Activated CD8-positive, alpha-beta memory T cell treated with anti-CD3 and anti-CD28 coated beads, Interleukin-2, amount 50 U/mL, for 24 hours (primary cell): Measurements from ENCODE around the gene RCSD1.

Source experiments
- DNase-seq: peaks from one replicate; pipeline ENCODE4 v3.0.0-alpha.2; 2020; ENCODE audit errors: extremely low read depth

The RCSD1 gene

GRCh38 chr1:167666416-167666815 lies 36.4 kb downstream of the RCSD1 start:
- no peak for DNase-seq

GRCh38 chr1:167667536-167667935 lies 37.5 kb downstream of the RCSD1 start:
- no peak for DNase-seq

DNA sequence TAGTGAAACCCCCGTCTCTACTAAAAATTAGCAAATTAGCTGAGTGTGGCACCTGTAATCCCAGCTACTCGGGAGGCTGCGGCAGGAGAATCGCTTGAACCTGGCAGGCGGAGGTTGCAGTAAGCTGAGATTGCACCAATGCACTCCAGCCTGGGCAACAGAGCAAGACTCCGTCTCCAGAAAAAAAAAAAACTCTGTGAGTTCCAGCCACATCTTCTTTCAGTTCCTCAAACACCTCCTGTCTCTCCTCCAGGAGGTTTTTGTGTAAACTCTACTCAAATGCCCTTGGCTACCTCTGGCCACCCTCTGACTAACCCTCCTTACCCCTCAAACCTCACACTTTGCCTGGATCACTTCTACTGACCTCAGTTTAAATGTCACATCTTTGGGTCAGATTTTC lies 38.1 kb downstream of the RCSD1 start:
- DNase-seq: no peak

- no peak for DNase-seq
Observed at GRCh38 chr1:167669209-167670124, 39.4 kb downstream of the RCSD1 start.

GRCh38 chr1:167670563-167670962 lies 40.5 kb downstream of the RCSD1 start:
- no peak for DNase-seq

GRCh38 chr1:167671727-167672511 lies 41.9 kb downstream of the RCSD1 start:
- no peak for DNase-seq

GRCh38 chr1:167672831-167673230 lies 42.8 kb downstream of the RCSD1 start:
- no peak for DNase-seq

GRCh38 chr1:167673265-167673664 lies 43.2 kb downstream of the RCSD1 start:
- no peak for DNase-seq

DNA sequence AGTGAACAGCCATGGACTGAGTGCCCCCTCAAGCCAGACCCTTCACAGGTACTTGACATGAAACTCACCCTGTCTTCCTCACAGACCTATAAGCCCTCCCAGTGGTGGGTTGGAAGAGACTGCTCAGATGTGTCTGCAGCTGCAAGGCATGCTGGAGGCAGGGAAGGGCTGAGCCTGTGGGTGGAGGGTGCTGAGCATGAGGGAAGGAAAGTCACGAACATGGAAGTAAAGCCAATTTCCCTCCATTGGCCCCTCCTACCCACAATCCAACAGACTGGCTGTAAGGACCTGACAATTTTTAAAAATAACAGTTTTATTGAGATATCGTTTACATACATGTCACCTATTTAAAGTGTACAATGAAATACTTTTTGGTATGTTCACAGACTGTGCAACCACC lies 44.1 kb downstream of the RCSD1 start:
- no peak for DNase-seq

DNA sequence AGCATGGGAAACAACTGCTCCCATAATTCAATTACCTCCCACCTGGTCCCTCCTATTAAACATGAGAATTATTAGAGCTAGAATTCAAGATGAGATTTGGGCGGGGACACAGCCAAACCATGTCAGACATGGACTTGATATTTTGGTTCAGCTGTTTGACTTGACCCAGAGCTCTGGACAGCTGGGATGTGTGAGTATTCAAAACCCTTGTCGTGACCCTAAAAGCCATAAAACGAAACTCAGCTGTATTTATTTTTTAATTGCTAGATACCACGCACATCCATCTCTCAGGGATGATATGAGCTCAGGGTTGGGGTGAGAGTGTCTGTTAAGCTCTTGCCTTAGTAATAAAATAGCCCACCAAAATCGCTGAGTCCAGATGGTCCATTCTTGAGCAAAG lies 45.4 kb downstream of the RCSD1 start:
- no peak for DNase-seq

- no peak for DNase-seq
Observed at GRCh38 chr1:167676205-167676915, 46.3 kb downstream of the RCSD1 start.

DNA sequence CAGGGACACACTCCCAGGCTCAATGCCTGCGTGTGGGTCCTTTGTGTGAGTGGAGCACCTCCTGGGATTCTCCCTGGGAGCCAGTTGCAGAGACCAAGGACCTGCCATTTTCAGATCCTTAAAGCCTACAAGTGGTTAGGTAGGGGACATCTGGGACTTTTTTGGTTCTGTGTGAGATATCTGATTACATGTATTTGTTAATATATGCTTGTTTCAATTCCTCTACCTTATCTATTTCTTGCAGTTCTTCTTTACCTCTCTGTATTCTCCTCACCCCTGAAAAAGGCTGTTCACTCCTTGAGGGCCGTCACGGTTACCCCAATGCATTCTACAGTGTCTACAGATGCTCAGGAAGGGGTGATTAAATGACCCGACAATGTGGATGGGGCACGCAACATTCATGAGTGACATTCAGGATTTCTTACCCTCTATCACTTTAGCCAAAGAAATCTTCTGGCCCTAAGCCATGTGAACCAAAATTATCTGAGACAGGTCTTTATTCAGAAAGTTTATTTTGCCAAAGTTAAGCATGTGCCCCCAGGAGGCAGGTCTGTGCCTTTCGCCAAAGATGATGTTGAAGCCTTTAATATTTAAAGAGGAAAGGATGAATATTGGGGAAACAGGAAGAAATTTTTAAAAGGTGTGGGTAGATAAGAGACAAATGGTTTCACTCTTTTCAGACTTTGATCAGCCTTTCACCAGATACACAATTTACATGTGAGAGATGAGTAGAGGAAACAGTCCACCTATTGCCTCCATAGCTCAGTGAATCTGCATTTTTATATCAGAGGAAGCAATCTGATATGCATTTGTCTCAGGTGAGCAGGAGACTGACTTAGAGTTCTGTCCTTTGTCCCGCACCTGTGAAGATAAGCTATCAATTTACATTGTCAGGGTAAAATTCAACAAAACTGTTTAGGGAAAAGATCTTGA lies 47.1 kb downstream of the RCSD1 start:
- no peak for DNase-seq

- DNase-seq: no peak
Observed at GRCh38 chr1:167678422-167678821, 48.4 kb downstream of the RCSD1 start.

DNA sequence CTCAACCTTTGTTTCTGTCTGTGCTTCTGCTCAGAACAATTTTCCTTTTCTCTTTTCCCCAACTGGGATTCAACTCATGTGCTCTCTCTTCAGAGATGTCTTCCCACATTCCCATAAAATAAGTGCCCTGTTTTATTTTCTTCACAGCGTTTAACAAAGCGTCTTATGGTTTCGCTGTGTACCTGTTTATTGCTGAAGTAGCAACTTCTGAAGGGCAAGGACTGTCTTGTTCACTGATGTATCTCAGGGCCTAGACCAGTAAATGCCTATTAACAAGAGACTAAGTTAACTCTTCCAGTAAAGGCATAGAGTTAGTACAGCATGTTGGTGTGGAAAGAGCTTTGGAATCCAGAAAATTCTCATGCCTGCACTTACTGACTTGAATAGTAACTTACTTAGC lies 48.8 kb downstream of the RCSD1 start:
- no peak for DNase-seq

GRCh38 chr1:167679714-167680113 lies 49.7 kb downstream of the RCSD1 start:
- no peak for DNase-seq

GRCh38 chr1:167681024-167681423 lies 51.0 kb downstream of the RCSD1 start:
- no peak for DNase-seq

DNA sequence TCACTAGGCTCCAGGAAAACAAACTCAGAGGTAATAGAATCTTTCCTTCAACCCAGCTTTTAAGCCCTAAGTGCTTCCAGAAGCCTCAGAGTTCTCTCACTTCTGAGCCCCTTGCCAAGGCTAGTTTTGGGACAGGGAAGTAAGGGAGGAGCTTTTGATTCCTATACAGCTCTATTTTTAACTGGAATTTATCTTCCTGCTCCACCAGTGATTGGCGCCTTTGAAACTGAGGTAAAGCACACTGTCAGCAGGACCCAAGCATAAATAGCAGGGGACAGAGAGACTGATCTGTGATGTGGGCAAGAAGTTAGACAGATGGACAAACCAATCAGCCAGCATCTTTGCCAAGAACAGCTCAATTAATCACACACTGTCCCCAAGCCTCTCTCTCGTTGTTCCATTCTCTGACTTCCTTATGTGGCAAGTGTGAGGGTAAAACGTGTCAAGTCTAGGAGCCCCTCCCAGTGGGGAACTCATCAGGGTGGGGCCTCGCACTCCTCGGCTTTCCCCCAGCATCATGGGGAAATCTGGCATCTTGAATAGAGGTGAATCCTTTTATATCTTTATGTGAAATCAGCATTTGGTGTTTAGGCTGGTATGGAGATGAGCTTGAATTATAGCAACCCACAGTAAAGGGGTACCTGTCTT lies 51.5 kb downstream of the RCSD1 start:
- no peak for DNase-seq

GRCh38 chr1:167683226-167683625 lies 53.2 kb downstream of the RCSD1 start:
- no peak for DNase-seq

GRCh38 chr1:167683641-167684502 lies 53.8 kb downstream of the RCSD1 start:
- DNase-seq: no peak

- no peak for DNase-seq
Observed at GRCh38 chr1:167685844-167686243, 55.8 kb downstream of the RCSD1 start.
